AG09309 (cell line): ENCODE measurements around the gene ZSWIM4.

ENCODE experiments used
- DNase-seq: peaks from one replicate; pipeline ENCODE4 v3.0.0-alpha.2; 2010; ENCODE audit warnings: low read depth
- H3K4me3 ChIP-seq: 2 replicates; pipeline ENCODE4 v1.5.1; 2011; ENCODE audit warnings: mild to moderate bottlenecking, low read depth, low read length, moderate library complexity; ENCODE audit not compliant: control insufficient read depth
- CTCF ChIP-seq: IDR thresholded peaks from 2 replicates; pipeline ENCODE4 v1.5.1; 2011; ENCODE audit warnings: mild to moderate bottlenecking, low read depth, low read length, inconsistent platforms; ENCODE audit not compliant: insufficient read depth, control insufficient read depth; ENCODE audit errors: missing control alignments

ZSWIM4 gene

GRCh38 chr19:13758795-13759194, 36.4 kb upstream of the ZSWIM4 start:
- TF ChIP-seq CTCF, result no peak
- H3K4me3 ChIP-seq, result no peak overlapping the region
- no peak for DNase-seq

- no peak overlapping the region for H3K4me3 ChIP-seq
- DNase-seq, result no peak
- TF ChIP-seq CTCF, result no peak
Observed at GRCh38 chr19:13761423-13761822, 33.8 kb upstream of the ZSWIM4 start.

- no peak for TF ChIP-seq CTCF
- no peak for DNase-seq
- no peak overlapping the region for H3K4me3 ChIP-seq
Observed at GRCh38 chr19:13762635-13763235, 32.5 kb upstream of the ZSWIM4 start.

- no peak for DNase-seq
- H3K4me3 ChIP-seq, result no peak overlapping the region
- TF ChIP-seq CTCF, result no peak
Observed at GRCh38 chr19:13763265-13763664, 32.0 kb upstream of the ZSWIM4 start.

GRCh38 chr19:13764101-13764807, 31.0 kb upstream of the ZSWIM4 start, which contains the start of gene MRI1:
TSS of gene MRI1 (plus strand) at chr19:13764522. CDS start at chr19:13764589, 67 bp downstream.
- no peak for DNase-seq
- H3K4me3 ChIP-seq, result peak within 1 kb of the TSS; percentile 79
- no peak for TF ChIP-seq CTCF

- H3K4me3 ChIP-seq, result peak overlapping the region; percentile 79
- no peak for DNase-seq
- TF ChIP-seq CTCF, result no peak
Observed at GRCh38 chr19:13764821-13765394, 30.3 kb upstream of the ZSWIM4 start.
